Large intestine (tissue), 3 donors: ENCODE data around the gene PAFAH1B1. TPM values are rescaled to one million over a fixed set of nuclear protein-coding genes. Genes with fewer than 3 reads are reported as not detected.
A peak's percentile ranks its signal among the peaks of the same experiment; 100 is the strongest.

Experiments used
- DNase-seq, 2 donors: peaks; one replicate each; pipeline versions ENCODE4 v3.0.0 to v3.0.0-alpha.2; 2013
- H3K27ac ChIP-seq: one replicate; pipeline ENCODE4 v1.5.1; 2013; ENCODE audit warnings: low read length
- H3K27me3 ChIP-seq: 2 replicates; pipeline ENCODE4 v1.6.1; 2013; ENCODE audit warnings: low read length; ENCODE audit not compliant: control insufficient read depth, insufficient read depth
- H3K36me3 ChIP-seq: 2 replicates; pipeline ENCODE4 v1.6.1; 2013; ENCODE audit warnings: low read length; ENCODE audit not compliant: control insufficient read depth, insufficient read depth
- H3K4me1 ChIP-seq: one replicate; pipeline ENCODE4 v1.6.1; 2013; ENCODE audit warnings: low read length; ENCODE audit not compliant: control insufficient read depth, insufficient read depth
- H3K4me3 ChIP-seq: one replicate; pipeline ENCODE4 v1.5.1; 2013; ENCODE audit warnings: low read length
- H3K9me3 ChIP-seq: one replicate; pipeline ENCODE4 v1.6.1; 2013; ENCODE audit warnings: mild to moderate bottlenecking, low read depth, low read length, moderate library complexity; ENCODE audit not compliant: control insufficient read depth
- WGBS: methylation state at CpG from one replicate; pipeline ENCODE4 v1.1.5; 2013; ENCODE audit warnings: low lambda C conversion rate; ENCODE audit not compliant: insufficient coverage; 5-methylcytosine and 5-hydroxymethylcytosine counted together
- polyA plus RNA-seq: library from polyadenylated mRNA; unstranded; fragments of 120-200 nt; gene quantifications from one replicate; pipeline ENCODE4 v1.2.1, GENCODE V29; 2013

PAFAH1B1 gene
- polyA plus RNA-seq, 1 donor: 107 TPM

DNA sequence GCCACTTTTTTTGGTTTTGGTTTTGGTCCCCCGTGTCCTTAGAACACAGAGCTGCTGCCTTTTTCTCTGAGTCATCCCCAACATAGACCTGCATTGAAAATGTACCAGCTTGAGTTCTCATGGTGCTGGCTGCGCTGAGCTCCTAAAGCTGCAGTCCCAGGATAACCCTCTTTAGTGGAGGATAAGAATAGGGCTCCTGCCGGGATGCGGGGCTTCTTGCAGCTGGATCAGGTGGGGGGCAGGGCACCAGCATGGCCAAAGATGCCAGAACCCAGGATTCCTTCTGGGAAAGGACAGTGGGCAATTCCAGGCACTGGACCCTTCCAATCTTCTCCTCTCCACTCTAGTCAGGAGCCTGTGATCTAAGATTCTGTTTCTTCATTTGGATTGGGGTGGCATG lies 126.4 kb downstream of the PAFAH1B1 start:
- no peak overlapping the region for H3K27ac ChIP-seq
- H3K27me3 ChIP-seq: peaks cover 3% of the 10 kb centered on the region
- DNase-seq: no peak
- no peaks in the 10 kb centered on the region for H3K36me3 ChIP-seq
- no peaks in the 10 kb centered on the region for H3K9me3 ChIP-seq
- H3K4me3 ChIP-seq: no peak overlapping the region
- H3K4me1 ChIP-seq: peaks cover 4% of the 10 kb centered on the region
- no CpG with 5 or more reads among the region's 4 CpGs for WGBS

DNA sequence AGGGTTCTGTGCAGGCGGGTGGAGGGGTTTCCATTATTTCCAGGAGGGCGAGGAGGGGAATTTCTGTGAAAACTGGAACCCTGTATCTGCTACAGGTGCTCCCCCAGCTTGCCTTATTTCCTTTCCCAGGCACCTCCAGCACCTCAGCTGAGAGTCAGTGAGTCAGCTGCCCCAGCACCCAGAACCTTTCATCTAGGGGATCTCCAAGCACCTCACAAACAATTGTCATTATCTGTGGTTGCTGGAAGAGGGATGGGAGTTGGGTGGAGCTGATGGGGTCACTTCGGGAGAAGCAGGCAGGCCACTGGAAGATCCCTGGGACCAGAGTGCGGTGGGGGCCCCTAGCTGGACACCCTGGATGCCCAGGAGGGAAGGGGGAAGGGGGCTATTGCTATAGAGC lies 128.1 kb downstream of the PAFAH1B1 start:
- DNase-seq: no peak
- no peak overlapping the region for H3K27ac ChIP-seq
- WGBS: no CpG with 5 or more reads among the region's 4 CpGs

DNA sequence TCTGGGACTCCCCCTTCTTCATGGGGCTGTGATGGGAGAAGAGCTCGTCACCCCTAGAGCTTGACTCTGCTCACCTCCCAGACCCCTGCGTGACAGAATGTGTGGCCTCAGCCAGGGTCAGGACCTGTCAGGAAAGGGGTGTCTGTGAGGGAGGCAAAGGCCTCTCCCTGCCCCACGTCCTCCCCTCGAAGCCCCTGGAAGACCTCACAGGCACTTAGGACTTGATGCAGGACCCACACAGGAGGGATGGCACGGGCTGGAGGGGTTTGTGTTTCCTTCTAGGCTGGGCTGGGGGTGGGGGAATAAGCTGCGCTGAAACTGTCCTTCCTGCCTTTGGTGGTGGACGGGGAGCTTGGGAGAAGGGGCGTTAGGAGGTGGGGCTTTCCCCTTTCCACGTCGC lies 129.2 kb downstream of the PAFAH1B1 start:
- Histone ChIP-seq H3K27me3 (peaks cover 12% of the 10 kb centered on the region), H3K27ac (no peak overlapping the region), H3K4me3 (no peak overlapping the region), H3K9me3 (no peaks in the 10 kb centered on the region), H3K4me1 (peaks cover 6% of the 10 kb centered on the region), H3K36me3 (no peaks in the 10 kb centered on the region)
- DNase-seq: no peak
- no CpG with 5 or more reads among the region's 10 CpGs for WGBS

More for the DNA sequence above, 128.1 kb downstream of the PAFAH1B1 start:
- Histone ChIP-seq H3K4me1 (peaks cover 6% of the 10 kb centered on the region), H3K9me3 (no peaks in the 10 kb centered on the region), H3K4me3 (no peak overlapping the region), H3K36me3 (no peaks in the 10 kb centered on the region), H3K27me3 (peaks cover 9% of the 10 kb centered on the region)

DNA sequence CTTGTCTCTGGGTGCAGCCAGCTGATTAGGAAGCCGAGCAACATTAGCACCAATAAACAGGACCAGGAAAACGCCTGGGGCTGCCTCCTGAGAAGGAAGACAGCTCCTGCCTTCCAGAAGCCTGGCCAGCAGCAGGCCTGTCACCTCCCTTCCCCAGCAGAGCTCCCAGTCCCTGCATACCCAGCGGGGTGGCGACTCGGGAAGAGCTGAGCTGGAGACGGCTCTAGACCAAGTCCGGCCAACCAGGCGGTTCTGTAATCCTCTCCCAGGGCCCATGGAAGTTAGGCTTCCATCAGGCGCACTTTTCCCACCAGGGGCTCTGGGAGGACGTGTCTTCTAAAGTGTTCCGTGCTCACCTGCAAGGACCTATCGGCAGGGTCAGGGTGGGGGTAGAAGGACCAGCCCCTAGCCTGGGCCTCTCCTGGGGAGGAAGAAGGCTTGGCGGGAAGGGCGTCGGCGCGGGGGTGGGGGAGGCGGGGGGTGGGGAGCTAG lies 130.1 kb downstream of the PAFAH1B1 start:
- WGBS: no CpG with 5 or more reads among the region's 18 CpGs
- no peak overlapping the region for H3K4me3 ChIP-seq

DNA sequence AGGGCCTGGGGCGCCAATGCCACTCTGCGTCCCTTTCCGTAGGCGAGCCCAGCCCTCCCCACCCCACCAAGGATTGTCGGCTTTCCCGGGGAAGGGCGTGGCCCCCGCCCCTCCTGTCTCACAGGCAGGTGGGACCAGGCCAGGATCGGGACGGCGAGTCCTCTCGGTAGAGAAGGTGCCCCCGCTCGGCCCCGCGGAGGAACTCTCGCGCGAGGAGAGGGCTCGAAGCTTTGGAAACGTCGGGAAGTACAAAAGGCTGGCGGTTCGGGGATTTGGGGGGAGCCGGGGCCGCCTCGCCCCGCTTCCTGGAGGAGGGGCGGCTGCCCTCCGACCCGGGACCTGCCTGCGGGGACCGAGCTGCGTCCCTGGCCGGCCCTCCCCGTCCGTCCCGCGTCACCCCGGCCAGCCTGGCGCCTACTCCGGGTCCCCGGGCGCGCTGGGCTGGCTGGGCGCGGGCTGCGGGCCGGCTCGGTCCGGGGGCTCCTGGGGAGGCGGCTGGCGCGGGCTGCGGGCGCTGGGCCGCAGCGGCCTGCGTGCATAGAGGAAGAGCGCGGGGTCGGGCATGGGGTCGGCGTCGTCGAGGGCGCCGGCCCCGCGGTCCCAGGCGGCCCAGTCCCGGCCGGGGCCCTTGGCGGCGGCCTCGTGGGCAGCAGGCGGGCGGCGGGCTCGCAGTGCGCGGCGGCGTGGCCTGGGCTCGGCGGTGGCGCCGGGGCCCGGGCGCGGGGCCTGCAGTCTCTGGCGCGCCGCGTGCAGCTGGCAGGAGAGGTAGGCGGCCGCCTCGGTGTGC lies 130.7 kb downstream of the PAFAH1B1 start:
- no peaks in the 10 kb centered on the region for H3K9me3 ChIP-seq
- peak in 1 of 2 donors; percentile 81 for DNase-seq
- no peak overlapping the region for H3K27ac ChIP-seq
- WGBS: no CpG with 5 or more reads among the region's 98 CpGs
- H3K27me3 ChIP-seq: peaks cover 12% of the 10 kb centered on the region
- peaks cover 6% of the 10 kb centered on the region for H3K4me1 ChIP-seq
- H3K4me3 ChIP-seq: peak overlapping the region; percentile 31
- H3K36me3 ChIP-seq: no peaks in the 10 kb centered on the region

More for the DNA sequence above, 130.1 kb downstream of the PAFAH1B1 start:
- peaks cover 12% of the 10 kb centered on the region for H3K27me3 ChIP-seq
- no peaks in the 10 kb centered on the region for H3K36me3 ChIP-seq
- peak in 1 of 2 donors; percentile 64 for DNase-seq
- no peaks in the 10 kb centered on the region for H3K9me3 ChIP-seq
- H3K4me1 ChIP-seq: peaks cover 6% of the 10 kb centered on the region
- peak overlapping the region; percentile 41 for H3K27ac ChIP-seq

DNA sequence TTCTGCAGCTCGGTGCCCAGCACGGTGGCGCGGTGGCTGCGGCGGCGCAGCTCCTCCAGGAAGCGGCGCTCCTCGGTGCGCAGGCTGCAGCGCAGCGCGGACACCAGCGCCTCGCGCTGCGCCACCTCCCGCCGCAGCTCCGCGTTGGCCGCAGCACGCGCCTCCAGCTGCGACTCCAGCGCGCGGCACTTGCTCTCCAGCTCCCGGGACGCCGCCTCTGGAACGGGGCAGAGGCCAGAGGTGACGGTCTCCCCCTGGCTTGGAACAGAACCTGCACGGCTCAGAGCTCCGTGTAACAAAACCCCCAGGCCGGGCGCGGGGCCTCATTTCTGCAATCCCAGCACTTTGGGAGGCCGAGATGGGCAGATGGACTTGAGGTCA lies 131.3 kb downstream of the PAFAH1B1 start:
- WGBS: no CpG with 5 or more reads among the region's 40 CpGs
- H3K36me3 ChIP-seq: no peaks in the 10 kb centered on the region
- H3K27ac ChIP-seq: no peak overlapping the region
- H3K4me1 ChIP-seq: peaks cover 6% of the 10 kb centered on the region
- no peaks in the 10 kb centered on the region for H3K9me3 ChIP-seq
- no peak overlapping the region for H3K4me3 ChIP-seq
- no peak for DNase-seq
- H3K27me3 ChIP-seq: peaks cover 12% of the 10 kb centered on the region

DNA sequence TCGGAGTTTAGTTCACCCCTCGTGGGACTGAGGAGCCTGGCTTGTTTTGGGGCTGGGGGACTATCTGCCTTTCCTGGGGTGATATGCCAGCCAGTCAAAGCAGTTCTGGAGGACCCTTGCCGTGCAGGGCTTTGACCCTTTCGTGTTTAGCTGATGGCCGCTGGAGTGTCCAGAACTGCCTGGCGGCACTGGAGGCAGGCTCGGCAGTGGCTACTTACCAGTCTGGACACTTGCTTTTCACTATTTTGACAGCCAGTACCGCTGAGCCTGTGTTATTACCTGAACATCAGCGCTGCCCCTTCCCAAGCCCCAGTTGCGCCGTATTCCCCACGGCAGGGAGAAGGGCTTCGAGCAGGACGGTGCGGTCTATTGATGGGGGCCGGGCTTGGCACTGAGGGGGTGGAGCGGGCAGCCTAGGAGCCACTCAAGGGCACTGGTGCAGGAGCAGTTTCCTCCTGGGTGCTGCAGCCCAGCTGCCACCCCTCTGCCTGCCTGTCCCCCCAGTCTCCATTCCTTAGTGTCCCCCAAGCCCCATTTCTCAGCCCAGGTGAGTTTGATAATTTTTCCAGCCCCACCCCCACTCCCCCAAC lies 137.4 kb downstream of the PAFAH1B1 start:
- WGBS: no CpG with 5 or more reads among the region's 17 CpGs
- no peaks in the 10 kb centered on the region for H3K9me3 ChIP-seq
- peaks cover 3% of the 10 kb centered on the region for H3K27me3 ChIP-seq
- no peaks in the 10 kb centered on the region for H3K4me1 ChIP-seq
- H3K36me3 ChIP-seq: no peaks in the 10 kb centered on the region
- H3K27ac ChIP-seq: no peak overlapping the region
- H3K4me3 ChIP-seq: no peak overlapping the region
- DNase-seq: no peak

DNA sequence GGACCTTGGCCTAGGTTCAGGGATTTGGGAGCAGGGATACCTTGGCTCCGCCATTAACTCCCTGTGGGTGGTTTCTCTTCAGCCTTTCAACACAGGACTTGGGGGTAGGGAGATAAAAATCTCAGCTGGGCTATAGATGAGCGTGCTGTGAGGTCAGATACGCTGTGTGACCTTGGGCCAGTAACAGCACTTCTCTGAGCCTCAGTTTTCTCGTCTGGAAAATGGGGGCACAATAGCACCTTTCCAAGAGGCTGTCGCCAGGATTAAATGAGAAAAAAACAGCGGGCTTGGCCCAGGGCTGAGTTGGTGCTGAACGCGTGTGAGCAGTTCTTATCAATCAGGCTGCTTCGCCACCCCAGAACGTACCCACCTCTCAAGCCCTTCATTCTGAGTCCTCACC lies 138.4 kb downstream of the PAFAH1B1 start:
- Histone ChIP-seq H3K4me3 (no peak overlapping the region), H3K27me3 (peaks cover 2% of the 10 kb centered on the region), H3K36me3 (no peaks in the 10 kb centered on the region), H3K9me3 (no peaks in the 10 kb centered on the region), H3K4me1 (no peaks in the 10 kb centered on the region), H3K27ac (no peak overlapping the region)
- no peak for DNase-seq
- 71% methylated on average over 1 of the region's 10 CpGs for WGBS

DNA sequence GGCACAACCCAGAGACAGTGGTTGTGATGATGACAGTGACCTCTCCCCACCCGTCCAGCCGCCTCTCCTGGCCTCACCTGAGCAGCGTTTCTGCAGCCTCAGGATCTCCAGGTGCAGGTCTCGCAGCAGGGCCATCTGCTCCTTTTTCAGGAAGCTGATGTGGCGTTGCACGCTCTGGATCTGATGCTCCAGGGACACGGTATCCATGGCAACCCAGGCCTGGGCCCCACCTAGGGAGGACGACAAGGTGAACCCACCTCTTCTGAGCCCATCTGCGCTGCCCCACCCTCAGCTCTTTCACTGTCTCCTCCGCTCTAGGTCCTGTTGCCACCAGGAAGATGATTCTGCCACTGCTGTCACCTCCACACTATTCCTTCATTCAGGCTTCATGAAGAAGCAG lies 141.5 kb downstream of the PAFAH1B1 start:
- H3K27ac ChIP-seq: no peak overlapping the region
- H3K27me3 ChIP-seq: peaks cover under 1% of the 10 kb centered on the region
- DNase-seq: no peak
- H3K4me1 ChIP-seq: no peaks in the 10 kb centered on the region
- WGBS: no CpG with 5 or more reads among the region's 10 CpGs
- no peak overlapping the region for H3K4me3 ChIP-seq
- H3K9me3 ChIP-seq: no peaks in the 10 kb centered on the region
- no peaks in the 10 kb centered on the region for H3K36me3 ChIP-seq
